GM21526 (cell line): Measurements from ENCODE around the gene ORMDL2.
A peak's percentile ranks its signal among the peaks of the same experiment; 100 is the strongest.
"Not testable (repeated sequence)": the region's sequence is repeated elsewhere in the genome, so short reads cannot be mapped to it uniquely, and the experiment has no call there.

ENCODE experiments used
- ATAC-seq: cut with Tn5 transposase; IDR thresholded peaks from one replicate; pipeline ENCODE4 v1.9.1; 2021; ENCODE audit warnings: moderate library complexity; ENCODE audit not compliant: unreplicated experiment, low FRiP score

The ORMDL2 gene

GRCh38 chr12:55827806-55828205 lies 10.0 kb downstream of the ORMDL2 start:
- no peak for ATAC-seq

DNA sequence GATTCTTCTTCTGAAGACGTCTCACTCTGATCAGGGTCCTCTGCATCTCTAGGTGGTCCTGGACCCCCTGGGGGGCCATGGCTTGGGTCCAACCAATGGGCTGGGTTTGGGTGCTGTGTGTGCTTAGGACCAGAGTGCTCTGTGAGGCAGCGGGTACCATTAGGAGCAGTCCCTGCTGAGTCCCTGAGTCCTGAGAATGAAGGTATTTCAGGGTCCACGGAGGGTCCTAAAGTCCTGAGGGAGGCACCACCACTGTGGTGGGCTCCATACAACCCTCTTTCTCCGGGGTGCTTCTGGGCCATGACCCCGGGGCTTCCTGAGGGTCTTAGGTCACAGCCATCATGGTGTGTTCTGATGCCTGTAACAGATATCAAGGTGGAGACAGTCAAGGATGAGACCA lies 10.5 kb downstream of the ORMDL2 start:
- no peak for ATAC-seq

DNA sequence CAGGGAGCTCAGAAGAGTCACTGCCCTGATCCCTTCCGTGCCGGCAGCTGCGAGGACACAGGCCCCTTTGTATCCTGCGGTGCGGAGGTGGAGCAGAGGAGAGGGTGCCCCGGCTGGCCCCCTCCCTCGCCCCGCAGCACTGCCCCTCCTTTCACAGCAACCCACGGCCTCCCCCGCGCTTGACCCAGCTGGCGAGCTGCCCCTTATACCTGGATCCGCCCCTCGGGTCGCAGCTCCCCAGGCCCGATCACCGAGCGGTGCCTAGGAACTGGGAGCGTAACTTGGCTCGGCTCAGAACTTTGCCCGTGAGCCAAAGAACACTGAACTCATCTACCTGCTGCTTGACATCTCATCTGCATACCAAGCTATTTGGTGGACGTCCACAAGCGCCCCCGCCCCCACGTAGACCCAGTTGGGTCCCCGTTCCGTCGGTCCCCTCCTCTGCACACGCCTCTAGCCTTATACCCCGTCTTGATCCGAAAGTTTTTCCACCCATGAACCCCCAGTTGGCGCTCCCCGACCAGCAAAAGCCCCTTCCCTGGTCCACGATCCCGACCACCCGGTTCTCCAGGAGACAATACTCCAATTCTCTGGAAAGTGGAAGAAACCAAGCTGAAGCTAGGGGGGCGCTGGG lies 12.2 kb downstream of the ORMDL2 start:
- ATAC-seq = peak; percentile 22

- no peak for ATAC-seq
Measured at GRCh38 chr12:55830601-55831446, 13.0 kb downstream of the ORMDL2 start.

DNA sequence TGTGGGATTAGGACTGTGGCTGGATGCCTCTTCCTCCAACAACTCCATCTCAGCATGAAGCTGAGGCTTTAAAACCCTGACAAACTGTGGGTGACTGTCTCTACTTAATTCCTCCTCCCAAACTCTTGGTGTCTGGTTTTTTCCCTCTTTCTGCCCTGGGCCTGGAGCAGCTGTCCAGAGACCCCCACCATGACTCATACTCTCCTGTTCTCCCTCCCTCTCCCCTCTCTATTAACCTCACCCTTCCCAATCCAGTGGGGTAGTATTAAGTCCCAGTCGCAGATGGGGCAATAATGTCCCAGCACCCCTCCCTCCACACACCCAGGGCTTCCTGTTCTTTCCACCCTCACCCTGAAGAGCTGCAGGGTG lies 13.6 kb downstream of the ORMDL2 start:
- no peak for ATAC-seq

- no peak for ATAC-seq
Measured at GRCh38 chr12:55833056-55833455, 15.2 kb downstream of the ORMDL2 start.

DNA sequence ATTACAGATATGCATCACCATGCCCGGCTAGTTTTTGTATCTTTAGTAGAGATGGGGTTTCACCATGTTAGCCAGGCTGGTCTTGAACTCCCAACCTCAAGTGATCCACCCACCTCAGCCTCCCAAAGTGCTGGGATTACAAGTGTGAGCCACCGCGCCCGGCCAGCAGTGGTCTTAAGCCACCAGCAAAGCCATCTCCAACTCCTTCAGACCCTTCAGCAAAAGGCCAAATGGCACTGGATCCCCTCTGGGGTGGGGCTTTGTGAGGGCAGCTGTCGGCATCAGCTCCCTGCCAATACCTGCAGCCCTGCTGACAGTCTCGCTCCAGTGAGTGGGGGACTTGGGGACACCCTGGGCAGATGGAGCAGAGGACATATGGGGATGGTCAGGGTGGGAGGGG lies 16.6 kb downstream of the ORMDL2 start:
- not testable (repeated sequence) for ATAC-seq

GRCh38 chr12:55838361-55838760 lies 20.5 kb downstream of the ORMDL2 start:
- ATAC-seq = no peak

DNA sequence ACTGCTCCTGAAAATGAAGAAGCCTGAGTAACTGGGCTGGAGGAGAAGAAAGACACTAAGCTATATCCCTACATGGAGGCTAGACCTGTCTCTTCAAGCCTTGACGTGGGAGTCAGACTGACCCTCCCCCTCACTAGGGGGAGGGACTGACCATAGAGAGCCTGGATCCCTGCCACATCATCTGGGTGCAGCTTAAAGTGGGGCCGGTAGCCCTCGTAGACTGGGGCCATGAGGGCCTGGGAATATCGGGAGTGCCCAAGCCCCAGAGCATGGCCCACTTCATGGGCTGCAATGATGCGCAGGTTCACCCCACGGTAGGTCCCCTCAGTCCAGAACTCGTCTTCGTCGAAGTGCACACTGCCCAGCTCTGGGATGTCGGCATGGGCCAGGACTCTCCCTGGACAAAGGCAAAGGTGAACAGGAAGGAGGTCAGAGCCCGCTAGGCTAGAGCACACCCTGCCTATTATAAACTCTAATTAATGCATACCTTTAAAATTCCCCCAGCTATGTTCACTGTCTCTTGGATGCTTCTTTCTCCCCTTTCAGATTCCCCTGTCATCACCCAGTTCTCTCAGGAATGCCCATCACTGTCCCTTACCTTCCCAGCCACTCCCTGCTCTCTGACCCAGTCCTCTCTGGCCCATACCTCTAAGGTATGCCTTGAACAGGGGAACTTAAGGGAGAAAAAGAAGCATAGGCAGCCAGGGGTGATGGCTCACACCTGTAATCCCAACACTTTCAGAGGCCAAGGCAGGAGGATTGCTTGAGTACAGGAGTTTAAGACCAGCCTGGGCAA lies 21.7 kb downstream of the ORMDL2 start:
- ATAC-seq = no peak

DNA sequence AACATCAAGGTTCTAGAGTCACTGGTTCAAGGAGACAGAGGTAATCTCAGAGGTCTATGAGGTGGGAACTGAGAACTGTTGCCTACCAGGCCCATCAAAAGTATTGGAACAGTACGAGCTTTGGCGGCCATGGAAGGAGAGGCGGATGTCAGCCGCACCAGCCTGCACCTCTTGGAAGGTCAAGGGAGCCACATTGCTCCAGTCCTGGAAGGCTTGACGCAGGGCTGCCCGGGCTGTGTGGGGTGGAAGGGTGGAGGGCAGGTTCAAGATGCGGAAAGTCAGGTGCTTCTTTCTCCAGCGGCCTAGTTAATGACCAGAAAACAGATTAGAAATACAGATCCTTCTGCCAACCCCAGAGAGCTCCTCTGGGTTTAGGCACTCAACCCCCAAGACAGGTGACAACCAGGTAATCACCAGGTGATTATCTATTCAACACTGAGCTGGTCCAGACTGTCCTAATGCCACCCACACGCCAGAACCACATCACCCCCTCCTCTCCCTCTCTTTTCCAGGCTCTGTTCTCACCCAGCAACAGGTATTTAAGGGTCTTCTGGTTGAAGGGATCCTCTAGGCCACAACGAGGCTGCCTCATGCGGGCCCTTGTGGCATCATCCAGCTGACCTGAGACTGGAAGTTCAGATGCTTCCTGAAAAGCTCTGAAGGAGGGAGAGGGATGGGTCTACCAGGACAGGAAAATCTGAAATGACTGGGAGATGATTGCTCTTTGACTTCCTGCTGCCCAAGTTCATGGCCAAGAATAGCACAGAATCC lies 22.9 kb downstream of the ORMDL2 start:
- no peak for ATAC-seq

DNA sequence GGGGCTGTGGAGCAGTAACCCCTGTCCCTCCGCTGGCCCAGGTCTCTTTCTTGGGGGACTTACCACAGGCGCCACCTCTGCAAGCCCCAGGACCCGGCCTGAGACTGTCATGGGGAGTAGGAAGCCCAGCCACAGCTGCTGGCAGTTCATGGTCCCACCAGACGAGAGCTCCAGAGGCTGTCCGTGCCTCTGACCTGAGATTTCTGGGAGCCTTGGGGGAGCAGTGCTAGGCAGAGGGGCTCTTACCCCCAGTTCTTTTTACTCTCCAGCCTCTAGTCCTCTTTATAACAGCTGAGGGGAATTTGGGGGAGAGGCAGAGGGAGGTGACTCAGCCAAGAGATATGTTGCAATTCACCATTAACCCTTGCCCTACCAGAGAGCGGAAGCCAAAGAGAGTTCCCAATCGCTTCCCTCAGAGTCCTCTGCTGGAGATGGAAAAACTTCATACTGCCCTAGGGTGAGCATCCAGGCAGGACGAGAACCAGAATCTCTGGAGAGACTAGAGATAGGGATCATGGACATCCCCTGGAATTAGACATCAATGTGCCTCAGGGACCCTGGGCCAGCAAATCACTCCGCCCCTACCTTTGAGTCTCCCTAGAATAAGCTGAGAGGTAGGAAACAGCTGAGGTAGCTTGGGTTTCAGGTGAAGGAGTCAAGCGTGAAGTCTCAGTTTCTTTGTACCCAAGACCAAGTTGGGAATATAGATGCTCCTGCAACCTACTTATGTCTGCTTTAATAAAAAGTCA lies 25.0 kb downstream of the ORMDL2 start, which contains the start of gene MMP19:
TSS of gene MMP19 (minus strand) at position 256 of the 749 bp plus-strand sequence. CDS start at position 150, 106 bp downstream.
- no peak for ATAC-seq

- no peak for ATAC-seq
Measured at GRCh38 chr12:55843431-55843830, 25.6 kb downstream of the ORMDL2 start.

DNA sequence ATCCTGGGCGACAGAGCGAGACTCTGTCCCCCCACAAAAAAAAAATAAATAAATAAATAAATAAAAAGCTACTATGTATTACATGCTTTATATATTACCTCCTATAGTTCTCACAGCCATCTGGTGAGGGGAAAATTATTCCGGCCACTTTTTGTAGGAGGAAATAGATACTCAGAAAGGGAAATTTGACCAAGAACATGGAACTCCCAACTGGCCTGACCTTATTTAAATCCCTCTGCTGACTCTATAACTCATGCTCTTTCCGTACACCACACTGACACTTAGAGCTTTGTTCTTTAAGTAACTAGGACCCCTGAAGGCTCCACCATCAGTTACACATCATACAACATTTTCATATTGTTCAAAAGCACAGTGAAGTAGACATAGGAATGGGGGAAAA lies 27.1 kb downstream of the ORMDL2 start:
- ATAC-seq = no peak

- no peak for ATAC-seq
Measured at GRCh38 chr12:55845361-55845760, 27.5 kb downstream of the ORMDL2 start.

DNA sequence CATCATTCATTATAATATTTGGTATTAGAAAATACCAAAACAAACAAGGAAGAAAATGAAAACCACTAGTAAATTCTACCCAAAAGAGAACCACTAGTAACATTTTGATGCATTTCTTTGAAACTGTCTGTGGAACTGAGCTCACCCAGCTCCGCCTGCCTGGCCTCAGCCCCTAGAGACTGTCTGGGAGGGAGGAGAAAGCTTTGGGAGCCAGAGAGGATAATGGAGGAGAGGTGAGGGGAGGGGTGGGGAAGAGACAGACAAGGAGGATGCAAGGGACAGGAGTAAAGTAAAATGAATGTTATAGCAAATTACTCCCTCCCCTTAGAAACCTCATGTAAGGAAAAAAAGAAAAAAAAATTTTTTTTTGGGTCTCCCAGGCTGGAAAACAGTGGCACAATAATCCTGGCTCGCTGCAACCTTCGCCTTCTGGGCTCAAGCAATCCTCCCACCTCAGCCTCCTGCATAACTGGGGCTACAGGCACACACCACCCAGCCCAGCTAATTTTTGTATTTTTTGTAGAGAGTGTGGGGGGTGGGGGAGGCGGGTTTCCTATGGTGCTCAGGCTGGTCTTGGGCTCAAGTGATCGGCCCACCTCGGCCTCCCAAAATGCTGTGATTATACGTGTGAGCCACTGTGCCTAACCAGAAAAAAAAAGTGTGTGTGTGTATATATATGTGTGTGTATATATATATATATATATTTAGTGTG lies 28.1 kb downstream of the ORMDL2 start:
- ATAC-seq = no peak

GRCh38 chr12:55847033-55847432 lies 29.2 kb downstream of the ORMDL2 start:
- ATAC-seq = no peak

DNA sequence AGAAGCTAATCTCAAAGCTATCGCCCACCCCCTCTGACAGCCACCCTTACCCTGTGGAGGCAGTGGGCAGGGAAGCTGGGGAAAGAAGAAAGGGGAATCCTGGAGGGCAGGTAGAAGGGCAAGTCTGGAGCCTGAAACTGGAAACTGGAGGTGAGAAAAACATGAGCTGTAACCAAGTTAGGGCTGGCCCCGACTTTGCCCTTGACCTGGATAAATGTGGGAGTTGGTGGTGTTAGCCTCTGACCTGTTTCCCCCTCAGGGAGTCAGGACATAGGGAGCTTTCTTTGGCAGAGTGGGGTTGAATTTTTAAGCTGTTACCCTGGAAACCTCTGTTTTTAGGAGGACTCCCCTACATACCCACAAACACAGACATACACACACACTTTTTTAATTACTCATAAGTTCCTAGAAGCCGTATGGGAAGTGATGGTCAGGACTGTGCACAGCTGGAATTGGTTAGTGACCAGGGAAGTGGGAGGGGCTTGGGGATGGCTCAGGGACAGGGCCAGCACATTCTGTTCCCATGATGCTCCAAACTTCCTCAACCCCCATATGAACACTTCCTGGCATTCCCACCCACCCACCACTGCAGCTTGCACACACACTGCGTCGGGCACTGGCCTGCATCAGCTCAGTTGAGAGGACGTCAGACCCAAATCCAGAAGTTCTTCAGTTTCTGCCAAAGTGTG lies 29.9 kb downstream of the ORMDL2 start:
- ATAC-seq = no peak

DNA sequence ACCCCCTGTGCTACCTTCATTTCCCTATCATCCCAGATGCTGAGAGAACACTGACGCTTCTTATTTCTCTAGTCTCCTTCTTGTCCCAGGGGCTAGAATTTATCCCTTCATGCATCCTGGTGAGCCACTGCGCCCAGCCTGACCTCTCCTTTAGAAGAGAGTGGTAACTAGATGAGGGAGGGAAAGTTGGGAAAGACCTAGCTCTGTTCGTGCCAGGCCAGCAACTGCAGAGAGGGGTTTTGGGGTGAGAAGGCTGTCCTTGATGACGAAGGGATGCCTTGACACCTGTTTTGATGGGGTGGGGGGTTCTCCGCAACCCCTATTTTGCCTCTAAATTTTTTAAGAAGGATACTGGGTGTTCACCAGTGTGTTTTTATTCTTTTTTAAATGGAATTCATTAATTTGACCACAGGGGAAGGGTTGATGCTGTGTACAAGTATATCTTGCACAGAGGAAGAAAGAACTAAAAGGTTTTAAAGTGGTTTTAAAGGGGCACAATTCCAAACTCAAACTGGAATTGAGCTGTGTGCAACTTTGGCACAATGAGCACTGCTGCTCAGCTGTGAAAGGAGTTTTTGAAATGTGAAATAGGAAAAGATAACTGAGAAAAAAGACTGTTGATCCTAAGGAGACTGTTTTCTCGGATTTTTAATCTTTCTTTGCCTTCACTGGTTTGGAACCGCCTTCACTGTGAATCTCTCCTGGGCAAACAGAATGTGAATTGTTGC lies 31.9 kb downstream of the ORMDL2 start:
- no peak for ATAC-seq
